BE2C (cell line): ENCODE results near the gene IL13.
"Not testable (repeated sequence)": the region's sequence is repeated elsewhere in the genome, so short reads cannot be mapped to it uniquely, and the experiment has no call there.

Experiments used
- DNase-seq: peaks from one replicate; pipeline ENCODE4 v3.0.0-alpha.2; 2020
- H3K27me3 ChIP-seq: fragments of 250-450 bp; sonication (Bioruptor Pico); 2 replicates; pipeline ENCODE4 v1.5.1; 2020; ENCODE audit warnings: mild to moderate bottlenecking
- H3K36me3 ChIP-seq: fragments of 250-450 bp; sonication (Bioruptor Pico); 2 replicates; pipeline ENCODE4 v1.5.1; 2020; ENCODE audit warnings: mild to moderate bottlenecking
- H3K4me1 ChIP-seq: fragments of 250-450 bp; sonication (Bioruptor Pico); 2 replicates; pipeline ENCODE4 v1.5.1; 2020
- H3K4me3 ChIP-seq: 2 replicates; pipeline ENCODE4 v1.5.1; 2011; ENCODE audit warnings: low read depth, low read length
- H3K9me3 ChIP-seq: fragments of 250-450 bp; sonication (Bioruptor Pico); 2 replicates; pipeline ENCODE4 v1.5.1; 2020
- CTCF ChIP-seq: IDR thresholded peaks from 2 replicates; pipeline ENCODE4 v1.5.1; 2012; ENCODE audit warnings: mild to moderate bottlenecking, low read depth, low read length

Gene IL13

GRCh38 chr5:132689513-132689912 lies 31.5 kb downstream of the IL13 start:
- Histone ChIP-seq H3K9me3 (no peaks in the 10 kb centered on the region), H3K36me3 (no peaks in the 10 kb centered on the region), H3K4me1 (no peaks in the 10 kb centered on the region), H3K4me3 (no peak overlapping the region), H3K27me3 (no peaks in the 10 kb centered on the region)
- DNase-seq, result no peak
- TF ChIP-seq CTCF, result no peak

GRCh38 chr5:132690156-132690555 lies 32.2 kb downstream of the IL13 start:
- H3K36me3 ChIP-seq, result no peaks in the 10 kb centered on the region
- H3K27me3 ChIP-seq, result no peaks in the 10 kb centered on the region
- no peak for TF ChIP-seq CTCF
- no peaks in the 10 kb centered on the region for H3K4me1 ChIP-seq
- no peak for DNase-seq
- no peaks in the 10 kb centered on the region for H3K9me3 ChIP-seq
- no peak overlapping the region for H3K4me3 ChIP-seq

GRCh38 chr5:132691755-132692631 lies 34.0 kb downstream of the IL13 start:
- not testable (repeated sequence) for H3K36me3 ChIP-seq, H3K4me3 ChIP-seq, H3K4me1 ChIP-seq, H3K9me3 ChIP-seq, DNase-seq, H3K27me3 ChIP-seq

GRCh38 chr5:132692632-132692967 lies 34.6 kb downstream of the IL13 start:
- H3K27me3 ChIP-seq, result no peaks in the 10 kb centered on the region

GRCh38 chr5:132695956-132696355 lies 38.0 kb downstream of the IL13 start:
- H3K4me3 ChIP-seq, result no peak overlapping the region
- H3K9me3 ChIP-seq, result no peaks in the 10 kb centered on the region
- no peaks in the 10 kb centered on the region for H3K27me3 ChIP-seq
- TF ChIP-seq CTCF, result no peak
- H3K36me3 ChIP-seq, result peaks cover 13% of the 10 kb centered on the region; the same call in 1 of the 2 replicates
- no peak for DNase-seq
- no peaks in the 10 kb centered on the region for H3K4me1 ChIP-seq

More at GRCh38 chr5:132692632-132692967, 34.6 kb downstream of the IL13 start:
- no peak overlapping the region for H3K4me3 ChIP-seq
- H3K4me1 ChIP-seq, result no peaks in the 10 kb centered on the region
- H3K9me3 ChIP-seq, result no peaks in the 10 kb centered on the region
- TF ChIP-seq CTCF, result no peak
- no peak for DNase-seq
- H3K36me3 ChIP-seq, result no peaks in the 10 kb centered on the region; the same call in 1 of the 2 replicates

- H3K4me1 ChIP-seq, result no peaks in the 10 kb centered on the region
- no peak overlapping the region for H3K4me3 ChIP-seq
- no peaks in the 10 kb centered on the region for H3K27me3 ChIP-seq
- no peak for TF ChIP-seq CTCF
- DNase-seq, result no peak
- H3K36me3 ChIP-seq, result peaks cover 16% of the 10 kb centered on the region
- no peaks in the 10 kb centered on the region for H3K9me3 ChIP-seq
These were observed 46.9 kb downstream of the IL13 start for GRCh38 chr5:132704875-132705274.
